Caco-2 (cell line): ENCODE data around the gene UGT1A3. TPM values are rescaled to one million over a fixed set of nuclear protein-coding genes. Genes with fewer than 3 reads are reported as not detected.

Experiments used
- BruUV-seq: library from RNA; stranded (reverse); fragments of 400-500 nt; replicated peaks from 2 replicates; lab custom pipeline; 2021; lab: Mats Ljungman, UMichigan
- CTCF ChIA-PET: fragments of 300-600 bp; sonication (Branson Sonifier 250); formaldehyde crosslinking; loops from one replicate; lab custom pipeline; 2022; ENCODE audit warnings: antibody characterized with exemption; lab: Charles Lee
- POLR2A ChIA-PET: fragments of 300-600 bp; sonication (Branson Sonifier 250); formaldehyde crosslinking; loops from one replicate; lab custom pipeline; 2022; ENCODE audit warnings: antibody characterized with exemption; lab: Charles Lee
- DNase-seq, 2 experiments: peaks; one replicate each; pipeline versions ENCODE4 v3.0.0 to v3.0.0-alpha.2; 2020 to 2022
- H3K27me3 ChIP-seq: replicated peaks from 2 replicates; pipeline ENCODE4 v1.6.0; 2011; ENCODE audit warnings: low read length; ENCODE audit not compliant: control insufficient read depth, insufficient read depth
- H3K36me3 ChIP-seq: 2 replicates; pipeline ENCODE4 v1.5.1; 2011; ENCODE audit warnings: low read length; ENCODE audit not compliant: control insufficient read depth, insufficient read depth
- H3K4me1 ChIP-seq: fragments of 250-450 bp; sonication (Bioruptor Pico); 2 replicates; pipeline ENCODE4 v1.5.1; 2020; ENCODE audit warnings: mild to moderate bottlenecking
- H3K4me3 ChIP-seq: 2 replicates; pipeline ENCODE4 v1.5.1; 2011; ENCODE audit warnings: low read depth, mild to moderate bottlenecking, control low read depth, low read length
- H3K9me3 ChIP-seq: fragments of 250-450 bp; sonication (Bioruptor Pico); 2 replicates; pipeline ENCODE4 v1.5.1; 2020; ENCODE audit warnings: mild to moderate bottlenecking, moderate library complexity
- H3K27ac Mint-ChIP-seq: one replicate; pipeline ENCODE4 v1.8.0; 2022; ENCODE audit warnings: mixed read lengths; ENCODE audit not compliant: unreplicated experiment
- H3K27me3 Mint-ChIP-seq: one replicate; pipeline ENCODE4 v1.8.0; 2022; ENCODE audit warnings: mixed read lengths; ENCODE audit not compliant: insufficient read depth, unreplicated experiment
- H3K36me3 Mint-ChIP-seq: one replicate; pipeline ENCODE4 v1.8.0; 2022; ENCODE audit warnings: mild to moderate bottlenecking, mixed read lengths; ENCODE audit not compliant: insufficient read depth, unreplicated experiment
- H3K4me1 Mint-ChIP-seq: one replicate; pipeline ENCODE4 v1.8.0; 2022; ENCODE audit warnings: low read depth, mixed read lengths; ENCODE audit not compliant: unreplicated experiment
- H3K4me3 Mint-ChIP-seq: one replicate; pipeline ENCODE4 v1.8.0; 2022; ENCODE audit warnings: mild to moderate bottlenecking, moderate library complexity, mixed read lengths; ENCODE audit not compliant: unreplicated experiment
- H3K9me3 Mint-ChIP-seq: one replicate; pipeline ENCODE4 v1.8.0; 2022; ENCODE audit warnings: mixed read lengths; ENCODE audit not compliant: unreplicated experiment
- CTCF ChIP-seq, 2 experiments: fragments of 200-600 bp in 1 of 2; IDR thresholded peaks; 1 replicate in 1 of 2; 2 replicates in 1 of 2; pipeline versions ENCODE4 v1.5.1 to v1.8.0; 2011 to 2022; ENCODE audit warnings: antibody characterized with exemption in 1 of 2, control low read depth in 1 of 2, inconsistent platforms in 1 of 2, low read depth in 1 of 2, low read length in 1 of 2, mild to moderate bottlenecking in 1 of 2, moderate library complexity in 1 of 2; ENCODE audit not compliant: insufficient read depth in 1 of 2, severe bottlenecking in 1 of 2, unreplicated experiment in 1 of 2
- intact Hi-C: fragments of 100-400 bp; cut with micrococcal nuclease; formaldehyde crosslinking; loops from one replicate; pipeline ENCODE4 v1.10.0; 2022; ENCODE audit not compliant: unreplicated experiment
- total RNA-seq: library from RNA; stranded (reverse); gene quantifications from 2 replicates; pipeline ENCODE4 v1.2.3, GENCODE V29; 2022

UGT1A3 gene
- total RNA-seq, 1 experiment from 2014 or later: 0.64 TPM

DNA sequence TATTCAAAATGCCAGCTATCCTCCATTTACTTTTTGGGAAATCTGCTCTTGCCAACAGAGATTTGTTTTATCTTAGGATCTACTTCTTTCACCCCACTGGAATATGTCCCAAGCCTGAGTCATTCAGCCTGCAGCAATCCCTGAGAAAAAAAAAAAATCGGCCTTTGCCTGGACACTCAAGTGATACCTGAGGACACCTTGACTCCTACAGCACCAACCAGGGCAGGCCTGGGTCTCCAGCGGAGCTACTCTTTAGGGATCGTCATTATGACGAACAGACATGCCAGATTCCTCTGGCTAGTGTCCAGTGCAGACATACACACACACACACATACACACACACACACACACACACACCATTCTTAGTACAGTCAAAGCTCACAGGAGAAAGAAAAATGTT, 38.4 kb upstream of the UGT1A3 start:
- Histone ChIP-seq H3K9me3 (no peaks in the 10 kb centered on the region), H3K4me1 (peaks cover 12% of the 10 kb centered on the region; the same call in 1 of the 2 replicates), H3K27me3 (no peaks in the 10 kb centered on the region), H3K36me3 (no peaks in the 10 kb centered on the region), H3K4me3 (no peak overlapping the region)
- DNase-seq: no peak
- intact Hi-C loops: no loop called here
- no peak for TF ChIP-seq CTCF (IDR thresholded peaks at IDR 0.05; ENCODE audit: insufficient read depth in 1 of 2, low read depth in 1 of 2, low read length in 1 of 2, severe bottlenecking in 1 of 2, unreplicated experiment in 1 of 2)
- H3K27me3 Mint-ChIP-seq: no peaks in the 10 kb centered on the region
- no peak overlapping the region for H3K4me3 Mint-ChIP-seq
- H3K36me3 Mint-ChIP-seq: peaks cover 17% of the 10 kb centered on the region
- CTCF ChIA-PET: no interaction called here
- H3K4me1 Mint-ChIP-seq: no peaks in the 10 kb centered on the region
- BruUV-seq: no TSS peak
- POLR2A ChIA-PET: no interaction called here
- H3K27ac Mint-ChIP-seq: no peak overlapping the region
- H3K9me3 Mint-ChIP-seq: no peaks in the 10 kb centered on the region

DNA sequence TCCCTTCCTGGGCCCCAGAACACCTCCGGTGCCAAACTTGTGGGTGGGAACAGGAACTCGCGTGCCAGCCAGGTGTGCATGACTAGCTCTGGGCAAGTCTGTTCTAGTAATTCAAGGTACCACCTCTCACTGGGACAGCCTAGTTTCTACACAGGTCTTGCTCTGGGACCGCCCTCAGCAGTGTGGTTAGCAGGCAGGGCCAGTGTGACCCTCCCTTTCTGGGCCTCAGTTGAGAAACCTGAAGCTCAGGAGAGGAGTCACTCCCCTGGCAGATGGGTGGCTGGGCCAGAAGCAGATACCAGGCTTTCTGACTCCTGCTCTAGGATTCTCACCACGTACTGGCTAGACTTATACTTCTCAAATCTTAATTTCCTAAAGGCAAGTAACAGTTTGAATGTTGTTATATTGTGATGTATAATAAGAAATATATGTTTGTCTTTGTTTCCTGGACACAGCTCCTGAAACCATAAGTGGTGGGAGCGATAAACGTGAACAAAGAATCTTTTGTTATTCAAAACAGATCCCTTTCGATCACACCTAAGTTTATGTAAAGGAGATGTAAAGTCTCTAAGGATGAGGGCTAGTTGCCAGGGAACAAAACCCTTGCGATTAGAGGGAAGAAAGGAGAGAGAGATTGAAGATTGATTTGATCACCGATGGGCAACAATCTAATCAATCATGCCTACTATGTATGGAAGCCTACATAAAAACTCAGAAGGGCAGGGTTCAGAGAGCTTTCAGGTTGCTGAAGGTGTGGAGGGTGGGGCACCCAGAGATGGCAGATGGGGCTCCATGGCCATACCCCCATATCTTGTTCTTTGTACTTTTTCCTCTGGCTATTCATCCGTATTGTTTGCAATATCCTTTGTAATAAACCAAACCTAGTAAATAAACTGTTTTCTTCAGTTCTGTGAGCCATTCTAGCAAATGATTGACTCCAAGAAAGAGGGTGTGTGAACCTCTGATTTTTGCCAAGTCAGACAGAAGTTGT, 37.1 kb upstream of the UGT1A3 start:
- H3K27me3 Mint-ChIP-seq: no peaks in the 10 kb centered on the region
- intact Hi-C loops: no loop called here
- peaks cover 17% of the 10 kb centered on the region for H3K36me3 Mint-ChIP-seq
- ChIA-PET CTCF (no interaction called here), POLR2A (interaction anchor here (0.5 kb wide), 1 partner anchor 478 kb away, joined by 6 read pairs; no protein-coding TSS in a partner anchor)
- H3K4me3 Mint-ChIP-seq: peak overlapping the region; percentile 70
- peak in 1 of 2 experiments; percentile 50 for DNase-seq
- H3K4me1 Mint-ChIP-seq: no peaks in the 10 kb centered on the region
- TF ChIP-seq CTCF (IDR thresholded peaks at IDR 0.05; ENCODE audit: insufficient read depth in 1 of 2, low read depth in 1 of 2, low read length in 1 of 2, severe bottlenecking in 1 of 2, unreplicated experiment in 1 of 2): no peak
- TSS peak; percentile 27 for BruUV-seq
- peaks cover 17% of the 10 kb centered on the region; the same call in 1 of the 2 replicates for H3K4me1 ChIP-seq
- H3K27ac Mint-ChIP-seq: no peak overlapping the region
- H3K27me3 ChIP-seq: no peaks in the 10 kb centered on the region
- H3K36me3 ChIP-seq: no peaks in the 10 kb centered on the region
- no peak overlapping the region for H3K4me3 ChIP-seq
- H3K9me3 ChIP-seq: no peaks in the 10 kb centered on the region
- no peaks in the 10 kb centered on the region for H3K9me3 Mint-ChIP-seq

- Mint-ChIP-seq H3K4me3 (peak within 1 kb of the TSS; percentile 70), H3K36me3 (peaks cover 17% of the 10 kb centered on the region), H3K9me3 (no peaks in the 10 kb centered on the region), H3K4me1 (no peaks in the 10 kb centered on the region), H3K27me3 (no peaks in the 10 kb centered on the region), H3K27ac (peak within 1 kb of the TSS; percentile 25)
- BruUV-seq: no TSS peak
- no peak for TF ChIP-seq CTCF (IDR thresholded peaks at IDR 0.05; ENCODE audit: insufficient read depth in 1 of 2, low read depth in 1 of 2, low read length in 1 of 2, severe bottlenecking in 1 of 2, unreplicated experiment in 1 of 2)
- no peaks in the 10 kb centered on the region for H3K27me3 ChIP-seq
- H3K9me3 ChIP-seq: no peaks in the 10 kb centered on the region
- POLR2A ChIA-PET: no interaction called here
- DNase-seq: no peak
- 0 out of 2 replicates have a peak within 1 kb of the TSS, but pooled peaks have one; percentile 3 for H3K4me3 ChIP-seq
- intact Hi-C loops: loop anchor here (1.0 kb wide), 1 partner anchor 8 kb away; no protein-coding TSS in a partner anchor
- H3K4me1 ChIP-seq: peaks cover 17% of the 10 kb centered on the region; the same call in 1 of the 2 replicates
- no peaks in the 10 kb centered on the region for H3K36me3 ChIP-seq
- CTCF ChIA-PET: no interaction called here
Observed at GRCh38 chr2:233692648-233693047, 36.2 kb upstream of the UGT1A3 start, which contains the start of gene UGT1A6. Gene UGT1A6, plus strand, starts transcription at chr2:233692890. Its CDS starts 115 bp downstream, at chr2:233693005.
